ENCODE data around the gene FRMD4A.

FRMD4A gene

DNA sequence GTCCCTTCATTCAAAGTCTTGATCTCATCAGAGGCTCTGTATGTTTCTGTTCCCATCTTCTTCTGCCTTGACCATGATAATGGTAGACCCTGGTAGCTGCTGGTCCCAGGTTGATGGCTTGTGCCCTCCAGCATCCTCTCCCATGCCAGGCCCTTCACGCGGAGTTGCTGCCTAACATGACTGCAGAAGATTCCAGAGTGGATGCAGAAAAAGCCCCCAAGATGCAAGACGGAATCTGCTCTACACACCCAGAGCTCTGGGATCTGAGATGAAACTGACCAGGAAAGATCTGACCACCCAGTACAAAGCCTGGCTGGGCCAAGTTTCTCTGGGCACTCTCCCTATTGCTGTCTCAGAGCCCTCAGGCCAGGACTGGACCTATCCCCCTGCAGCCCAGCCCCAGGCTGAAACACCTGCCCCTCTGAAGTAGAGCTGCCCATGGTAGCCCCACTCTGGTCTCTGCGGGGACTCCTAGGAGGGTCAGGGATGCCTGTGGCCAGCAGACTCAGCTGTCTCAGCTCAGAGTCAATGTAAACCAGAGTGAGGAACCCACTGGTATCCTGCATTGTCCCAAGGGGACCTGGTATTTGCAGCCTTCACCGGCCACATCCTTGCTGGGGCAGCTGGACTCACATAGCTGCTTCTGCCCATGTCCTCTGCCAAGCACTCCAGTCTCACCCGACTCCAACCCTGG is 9.5 kb upstream of the FRMD4A start:
- DNase-seq (ENCODE audit: low read depth), result no peak

DNA sequence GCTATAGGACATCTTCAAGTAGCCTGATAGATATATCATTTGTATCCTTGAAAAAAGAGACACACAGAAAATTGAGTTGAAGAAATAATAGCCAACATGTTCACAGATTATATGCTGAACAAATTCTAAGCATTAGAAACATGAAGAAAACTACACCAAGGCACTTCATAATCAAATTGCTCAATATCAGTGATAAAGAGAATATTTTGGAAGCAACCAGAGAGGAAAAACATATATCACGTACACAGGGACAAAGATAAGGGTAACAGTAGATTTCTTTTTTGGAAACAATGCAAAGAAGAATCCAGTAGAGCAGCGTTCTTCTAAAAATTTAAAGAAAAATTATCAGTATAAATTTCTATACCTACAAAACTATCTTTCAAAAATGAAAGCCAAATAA is 6.0 kb upstream of the FRMD4A start:
- no peak for DNase-seq (ENCODE audit: low read depth)

GRCh38 chr10:14334771-14335170 is 4.0 kb upstream of the FRMD4A start:
- no peak for DNase-seq (ENCODE audit: low read depth)

GRCh38 chr10:14333606-14334005 is 2.9 kb upstream of the FRMD4A start:
- DNase-seq (ENCODE audit: low read depth), result no peak

GRCh38 chr10:14332903-14333302 is 2.2 kb upstream of the FRMD4A start:
- DNase-seq (ENCODE audit: low read depth), result no peak

- no peak for DNase-seq (ENCODE audit: low read depth)
Observed at GRCh38 chr10:14329746-14330173, 964 bp downstream of the FRMD4A start.

DNA sequence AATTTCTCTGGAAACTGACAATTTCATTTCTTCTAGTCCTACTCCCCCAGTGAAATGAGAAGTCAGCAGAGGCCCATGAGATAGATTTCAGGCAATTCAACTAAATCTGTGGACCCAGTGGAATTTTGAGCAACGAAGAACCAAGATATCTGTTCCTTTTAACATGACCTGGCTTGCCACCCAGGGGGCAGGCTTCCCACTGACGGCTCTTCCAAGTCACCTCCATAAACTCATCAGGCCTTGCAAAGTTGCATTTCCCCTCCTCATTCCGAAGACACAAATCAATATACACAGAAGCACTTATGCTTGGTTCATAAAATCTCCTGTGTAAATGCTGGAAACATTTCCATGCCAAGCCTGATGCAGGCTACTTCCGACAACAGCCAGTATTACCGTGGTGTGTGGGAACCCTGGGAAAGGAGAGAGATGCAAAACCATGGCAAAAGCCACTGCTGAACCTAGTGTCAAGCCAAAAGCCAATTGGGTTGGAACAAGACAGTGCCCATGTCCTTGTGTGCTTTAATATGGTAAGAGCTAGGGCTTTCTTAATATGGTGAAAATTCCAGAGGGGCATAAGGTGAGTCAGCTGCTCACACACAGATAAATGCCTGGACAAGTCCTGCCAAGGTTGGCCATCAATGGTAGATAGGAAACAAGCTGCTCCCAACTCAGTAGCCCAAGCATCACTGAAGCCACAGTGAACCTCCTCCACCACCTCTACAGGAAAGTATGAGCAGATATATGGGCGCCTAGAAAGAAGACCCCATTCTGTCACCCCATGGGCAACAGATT is 1.6 kb downstream of the FRMD4A start:
- no peak for DNase-seq (ENCODE audit: low read depth)

- DNase-seq (ENCODE audit: low read depth), result no peak
Observed at GRCh38 chr10:14327527-14327926, 3.2 kb downstream of the FRMD4A start.

DNA sequence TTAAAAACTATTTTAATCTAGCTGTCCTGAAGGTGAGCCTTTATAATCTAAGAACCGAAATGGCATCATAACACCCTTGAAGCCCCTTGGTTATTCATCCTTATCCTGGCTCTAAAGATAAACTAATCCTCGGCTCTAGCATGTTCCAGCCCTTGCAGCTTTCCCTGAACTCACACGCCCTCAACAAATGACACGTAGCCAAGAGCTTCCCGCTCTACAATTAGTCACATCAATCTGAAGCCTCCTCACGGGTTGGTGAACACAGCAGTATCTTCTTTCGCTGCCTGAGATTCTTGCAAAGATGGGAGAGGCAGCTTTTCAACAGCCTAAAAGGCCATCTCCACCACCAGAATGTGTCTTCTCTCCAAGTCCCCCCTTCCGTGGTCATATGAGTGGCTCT is 4.1 kb downstream of the FRMD4A start:
- no peak for DNase-seq (ENCODE audit: low read depth)

DNA sequence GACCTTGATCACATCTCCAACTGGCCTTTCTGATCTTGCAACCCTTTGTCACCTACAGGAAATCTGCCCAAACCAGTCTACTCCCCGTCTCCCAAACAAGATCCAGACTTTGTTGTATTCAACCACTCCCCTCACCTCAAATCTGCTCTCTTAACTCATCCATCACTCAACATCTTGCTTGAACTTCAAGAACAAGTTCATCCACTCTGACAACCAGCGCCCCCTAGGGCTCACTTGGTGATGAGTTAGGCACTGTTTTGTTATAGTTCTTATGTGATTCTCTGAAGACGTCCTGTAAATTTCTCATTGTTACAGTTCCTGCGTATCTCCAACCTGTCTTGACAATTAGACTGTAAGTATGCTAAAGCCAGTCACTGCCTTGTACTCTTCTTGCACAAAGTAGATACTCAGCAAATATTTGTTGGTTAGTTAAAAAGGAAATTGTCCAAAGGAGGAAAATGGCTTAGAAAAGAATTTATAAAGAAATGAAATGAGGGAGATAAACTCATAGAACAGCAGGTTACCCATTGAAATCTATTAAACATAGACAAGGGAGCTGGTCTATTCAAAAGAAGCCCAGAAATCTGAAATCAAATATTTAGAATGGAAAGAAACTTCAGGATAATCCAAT is 5.3 kb downstream of the FRMD4A start:
- DNase-seq (ENCODE audit: low read depth), result peak; percentile 8

DNA sequence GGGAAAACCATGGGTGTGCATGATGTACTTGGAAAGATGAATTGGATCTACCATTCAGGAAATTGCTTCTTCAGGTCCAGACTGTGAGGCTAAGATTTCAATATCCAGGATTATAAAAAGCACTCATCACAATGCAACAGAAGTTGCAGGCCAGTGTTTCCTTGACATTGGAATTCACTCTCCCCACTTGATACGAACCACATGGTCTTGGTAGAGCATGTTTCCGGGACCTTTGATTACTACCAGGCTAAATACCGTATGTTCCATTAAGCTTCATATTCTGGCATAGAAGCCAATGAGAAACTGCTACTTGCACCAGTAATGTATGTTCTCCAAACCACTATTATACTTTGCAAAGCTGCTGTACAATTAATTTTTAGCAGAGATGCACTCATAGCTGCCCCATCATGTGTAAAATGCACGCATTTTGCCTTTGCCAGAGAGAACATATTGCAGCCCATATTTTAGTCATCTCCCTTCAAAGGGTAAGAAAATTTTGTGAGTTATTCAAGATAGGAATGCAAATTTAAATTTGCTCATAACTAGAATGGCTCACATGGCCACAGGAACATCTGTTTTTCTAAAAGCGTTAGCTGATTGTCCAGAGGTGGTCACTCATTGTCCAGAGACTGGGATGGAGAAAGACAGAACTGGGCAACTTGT is 8.1 kb downstream of the FRMD4A start:
- DNase-seq (ENCODE audit: low read depth), result no peak

DNA sequence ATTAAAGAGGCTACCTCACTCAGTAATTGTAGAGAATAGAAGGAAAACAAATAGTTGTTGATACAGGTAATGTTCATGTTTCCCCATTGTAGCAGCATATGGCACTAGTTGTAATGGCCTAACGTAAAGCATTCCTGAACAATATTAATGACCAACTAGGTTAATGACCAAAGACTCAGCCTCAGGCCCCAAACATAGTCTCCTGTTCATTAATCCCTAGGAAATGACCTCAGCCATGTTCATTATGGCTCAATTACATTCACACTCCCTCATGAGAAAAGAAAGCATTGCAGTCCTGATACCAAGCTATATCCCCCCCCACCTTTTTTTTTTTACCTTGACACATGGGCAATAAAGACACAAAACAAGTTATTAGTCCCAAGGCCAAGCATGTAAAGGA is 12.7 kb downstream of the FRMD4A start:
- no peak for DNase-seq (ENCODE audit: low read depth)

GRCh38 chr10:14312014-14312413 is 18.7 kb downstream of the FRMD4A start:
- no peak for DNase-seq (ENCODE audit: low read depth)

- no peak for DNase-seq (ENCODE audit: low read depth)
Observed at GRCh38 chr10:14311206-14311957, 19.3 kb downstream of the FRMD4A start.

- DNase-seq (ENCODE audit: low read depth), result no peak
Observed at GRCh38 chr10:14309593-14309992, 21.1 kb downstream of the FRMD4A start.

- no peak for DNase-seq (ENCODE audit: low read depth)
Observed at GRCh38 chr10:14306190-14306589, 24.5 kb downstream of the FRMD4A start.

- DNase-seq (ENCODE audit: low read depth), result no peak
Observed at GRCh38 chr10:14304046-14304445, 26.7 kb downstream of the FRMD4A start.

DNA sequence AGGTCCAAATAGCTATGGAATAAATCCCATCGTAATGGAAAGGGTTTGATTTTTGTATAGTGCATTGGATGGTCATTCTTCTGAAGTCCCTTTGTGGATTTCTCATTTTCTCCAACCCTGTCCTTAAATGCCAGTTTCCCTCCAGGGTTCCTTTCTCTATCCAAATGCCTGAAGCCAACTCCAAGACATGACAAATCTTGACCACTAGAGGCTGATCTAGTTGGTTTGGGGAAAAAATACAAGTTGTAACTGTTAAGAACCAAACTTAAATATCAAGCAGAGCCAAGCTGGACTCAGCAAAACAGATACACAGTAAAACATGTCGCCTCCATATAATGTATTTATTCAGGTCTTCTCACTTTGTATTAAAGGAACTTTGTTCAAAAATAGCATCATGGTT is 28.7 kb downstream of the FRMD4A start:
- no peak for DNase-seq (ENCODE audit: low read depth)

GRCh38 chr10:14299556-14299955 is 31.2 kb downstream of the FRMD4A start:
- no peak for DNase-seq (ENCODE audit: low read depth)

DNA sequence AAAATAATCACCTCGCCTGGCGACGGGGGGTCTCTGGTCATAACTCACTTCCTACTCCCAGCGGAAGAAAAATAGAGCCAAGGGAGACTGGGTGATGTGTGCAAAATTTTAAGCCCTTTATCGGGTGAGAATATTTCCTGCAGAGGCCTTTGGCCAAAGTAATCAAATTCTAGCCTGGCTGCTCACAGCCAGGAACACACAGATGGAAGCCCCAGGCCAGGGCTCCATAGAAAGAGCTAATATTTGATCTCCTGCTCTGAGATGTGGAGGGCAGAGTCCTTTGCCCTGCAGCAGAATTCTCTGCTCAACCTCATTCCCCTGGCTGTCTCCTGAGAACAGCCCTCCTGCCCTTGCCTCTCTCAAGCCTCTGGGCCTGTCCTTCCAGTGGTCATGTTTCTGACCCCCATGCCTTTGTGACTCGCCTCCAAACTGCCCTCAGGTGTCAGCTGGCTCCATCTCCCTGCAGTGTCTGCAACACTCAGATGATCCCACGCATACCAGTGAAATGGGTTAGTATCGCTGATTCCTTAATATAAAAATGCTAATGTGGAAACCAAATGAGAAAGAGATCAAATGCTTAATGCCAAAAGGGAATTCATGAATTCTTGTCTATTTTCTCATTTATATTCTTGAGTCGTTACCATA is 34.5 kb downstream of the FRMD4A start:
- no peak for DNase-seq (ENCODE audit: low read depth)

DNA sequence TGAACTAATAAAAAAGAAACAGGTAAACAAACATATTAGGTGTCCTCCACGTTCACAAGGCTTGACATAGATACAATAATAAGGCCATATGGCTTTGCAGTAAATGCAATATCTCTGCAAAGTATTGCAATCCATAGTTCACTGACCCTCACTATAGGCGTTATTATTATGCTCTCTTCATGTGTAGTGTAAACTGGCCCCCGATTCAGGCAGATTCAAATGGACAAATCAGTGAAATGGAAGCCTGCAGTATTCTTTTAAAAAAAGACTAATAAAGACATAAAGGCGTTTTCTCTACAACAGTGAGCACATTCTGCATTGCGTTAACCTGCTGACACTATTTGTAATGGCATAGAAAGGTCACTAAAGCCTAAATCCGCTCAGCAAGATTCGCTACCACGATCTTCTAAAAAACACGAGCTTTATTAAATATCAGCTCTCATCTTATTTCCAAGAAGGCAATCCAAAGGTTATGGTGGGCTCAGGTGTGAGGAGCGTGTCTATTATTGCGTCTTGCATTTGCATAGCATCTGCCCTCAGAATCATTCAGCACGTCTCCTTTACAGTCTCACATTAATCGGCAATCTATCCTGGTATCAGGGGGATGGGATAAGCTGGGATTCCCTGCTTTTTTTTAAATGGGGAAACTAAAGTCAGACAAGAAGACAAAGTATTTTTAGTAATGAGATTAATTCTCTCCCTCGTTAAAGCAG is 36.2 kb downstream of the FRMD4A start:
- no peak for DNase-seq (ENCODE audit: low read depth)

Data from CMK (cell line).